HG02870 (cell line): Measurements from ENCODE around the gene ACTRT2.

Experiments used
- ATAC-seq: cut with Tn5 transposase; IDR thresholded peaks from one replicate; pipeline ENCODE4 v1.9.1; 2021; ENCODE audit warnings: mild to moderate bottlenecking, moderate library complexity; ENCODE audit not compliant: unreplicated experiment

The ACTRT2 gene

DNA sequence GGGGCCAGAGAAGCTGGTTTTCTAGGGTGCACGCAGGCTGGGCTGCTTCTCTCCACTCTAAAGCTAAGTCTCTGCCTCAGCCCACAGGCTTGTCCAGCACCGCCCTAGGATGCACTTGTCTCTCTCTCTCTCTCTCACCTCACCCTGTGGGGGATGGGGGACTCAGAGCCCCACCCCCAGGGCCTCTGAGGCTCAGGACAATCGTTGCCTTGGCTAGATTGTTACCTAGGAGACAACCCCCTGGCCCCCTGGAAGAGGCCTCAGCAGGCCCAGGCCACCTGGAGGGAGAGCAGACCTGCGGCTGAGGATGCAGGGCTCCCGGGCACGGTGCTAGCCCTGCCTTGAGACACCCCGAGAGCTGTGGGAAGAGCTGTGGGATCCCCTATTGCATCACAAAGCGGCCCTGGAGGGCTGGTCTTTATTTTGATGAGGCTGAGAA is at the start of gene ACTRT2:
TSS of gene ACTRT2 (plus strand) at position 235 of the 439 bp plus-strand sequence. CDS start 220 bp downstream, outside the sequence.
- ATAC-seq: no peak

DNA sequence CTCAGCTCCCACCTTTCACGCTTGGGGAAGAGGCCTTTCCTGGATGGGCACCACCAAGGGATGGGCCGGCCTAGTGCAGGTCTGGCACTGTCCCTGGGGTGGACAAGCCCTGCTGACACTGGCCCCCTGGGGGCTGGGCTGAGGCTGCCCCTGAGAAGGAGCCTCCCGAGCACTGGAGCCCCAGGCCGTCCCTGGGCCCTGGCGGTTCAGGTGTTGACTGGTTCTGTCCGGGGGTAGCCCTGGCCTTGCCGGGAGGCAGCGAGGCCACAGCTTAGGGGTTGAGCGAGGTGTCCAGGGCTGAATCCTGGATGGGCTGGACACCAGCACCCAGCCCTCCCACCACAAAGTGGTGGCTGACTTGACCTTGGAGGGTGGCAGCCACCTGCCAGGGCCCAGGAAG is 49.7 kb upstream of the ACTRT2 start:
- ATAC-seq: no peak

DNA sequence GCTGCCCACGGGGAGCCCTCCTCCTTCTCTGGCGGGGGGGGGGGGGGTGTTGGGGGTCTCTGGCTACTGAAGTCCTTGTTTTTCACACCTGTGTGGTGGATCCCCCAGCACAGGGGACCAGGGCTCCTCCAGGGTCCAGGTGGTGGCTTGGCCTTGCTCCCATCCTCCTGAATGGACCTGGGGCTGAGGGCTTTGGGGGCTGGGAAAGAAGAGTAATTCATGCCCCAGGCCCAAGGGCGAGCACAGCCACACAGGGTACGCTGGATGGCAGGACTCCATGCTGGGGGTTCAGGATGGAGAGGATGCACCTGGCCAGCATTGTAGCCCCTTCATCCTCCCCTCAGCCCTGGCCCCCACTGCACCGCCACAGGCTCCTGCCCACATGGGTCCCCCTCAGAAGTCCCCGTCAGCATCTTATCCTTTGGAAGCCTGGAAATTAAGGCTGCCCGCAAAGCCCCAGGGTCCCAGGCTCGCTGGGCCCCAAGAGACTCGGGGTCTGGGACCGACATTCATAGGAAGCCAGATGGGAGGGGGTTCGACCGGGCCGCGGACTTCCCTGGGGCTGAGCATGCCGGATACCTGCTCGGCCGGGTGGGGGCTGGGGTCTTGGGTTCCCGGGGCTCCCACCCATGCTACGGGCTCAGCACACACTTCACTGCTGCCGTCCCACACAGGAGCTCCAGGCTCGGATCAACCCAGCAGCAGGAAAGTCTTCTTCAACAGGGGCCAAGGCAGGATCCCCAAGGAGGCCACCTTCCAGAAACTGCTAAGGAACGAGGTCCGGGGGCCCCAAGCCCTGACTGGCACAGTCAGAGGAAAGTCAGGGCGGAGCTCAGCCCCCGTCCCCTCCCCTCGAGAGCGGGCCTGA is 49.0 kb upstream of the ACTRT2 start:
- ATAC-seq: no peak

DNA sequence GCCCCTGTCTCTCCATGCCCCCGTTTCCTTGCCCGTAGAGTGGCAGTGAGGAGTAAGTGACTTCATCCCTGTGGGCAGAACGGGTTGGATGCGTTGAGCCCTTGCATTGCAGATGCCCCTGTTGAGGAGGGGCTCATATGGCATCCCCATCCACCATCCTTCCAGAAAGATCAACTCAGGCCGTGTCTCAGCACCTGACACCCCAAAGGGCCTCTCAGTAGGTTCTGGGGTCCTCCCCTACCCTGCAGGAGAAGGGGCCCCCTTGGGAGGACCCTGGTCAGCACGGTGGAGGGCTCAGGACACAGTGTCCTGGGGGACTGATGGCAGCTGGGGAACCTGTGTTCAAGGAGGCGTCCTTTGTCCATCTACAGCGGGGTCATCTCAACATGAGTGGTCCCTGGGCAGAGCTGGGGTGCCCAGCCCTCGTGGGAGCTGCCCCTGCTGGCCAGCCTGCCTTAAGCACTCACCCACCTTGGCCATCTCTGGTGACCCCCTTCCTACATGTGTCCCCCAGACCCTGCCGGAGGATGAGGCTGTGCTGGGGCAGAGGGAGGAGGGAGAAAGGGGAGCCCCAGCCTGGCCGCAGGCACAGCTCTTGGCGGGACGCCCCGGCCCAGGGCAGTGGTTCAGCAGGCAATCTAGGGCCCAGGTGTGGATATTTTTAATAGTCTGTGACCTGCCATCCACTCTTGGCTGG is 48.2 kb upstream of the ACTRT2 start:
- no peak for ATAC-seq

DNA sequence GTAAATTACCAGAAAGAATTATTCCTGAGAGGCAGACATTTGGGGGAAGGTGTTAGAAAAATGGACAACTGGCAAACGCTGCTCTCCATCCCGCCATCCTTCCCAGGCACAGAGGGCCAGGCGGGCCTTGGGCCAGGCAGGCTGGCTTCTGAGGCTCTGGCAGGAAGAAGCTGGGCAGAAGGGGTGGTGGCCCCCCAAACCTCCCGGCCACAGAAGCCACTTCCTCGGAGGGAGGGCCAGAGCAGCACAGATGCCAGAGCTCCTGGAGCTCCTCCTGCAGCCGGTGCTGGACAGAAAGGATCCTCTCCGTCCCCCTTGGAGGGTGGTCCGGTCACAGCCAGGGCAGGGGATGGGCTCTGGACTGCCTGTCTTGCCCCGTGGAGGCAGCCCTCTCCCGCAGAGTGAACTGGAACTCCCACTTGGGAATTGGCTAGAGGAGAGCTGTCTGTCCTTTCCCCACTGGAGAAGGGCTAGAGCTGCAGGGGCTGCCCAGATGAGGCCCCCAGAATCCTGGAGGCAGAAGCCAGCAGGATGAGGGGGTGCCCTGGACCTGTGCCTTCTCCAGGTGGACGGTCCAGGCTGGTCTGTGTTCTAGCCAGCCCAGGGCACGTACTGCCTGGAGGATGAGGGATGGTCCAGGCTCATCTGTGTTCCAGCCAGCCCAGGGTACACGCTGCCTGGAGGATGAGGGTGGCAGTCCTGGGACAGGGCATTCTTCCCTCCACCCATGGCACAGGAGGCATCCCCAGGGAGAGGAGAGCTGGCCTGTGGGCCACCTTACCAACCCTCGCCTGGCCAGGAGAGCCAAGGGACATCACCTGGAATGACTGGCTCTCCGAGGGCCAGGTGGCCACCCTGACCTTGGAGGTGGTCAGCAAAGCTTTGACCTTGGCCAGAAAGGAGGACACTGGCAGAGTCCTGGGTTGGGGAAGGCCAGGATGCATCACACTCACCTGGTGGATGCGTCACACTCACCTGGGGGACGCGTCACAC is 47.4 kb upstream of the ACTRT2 start:
- ATAC-seq: no peak

DNA sequence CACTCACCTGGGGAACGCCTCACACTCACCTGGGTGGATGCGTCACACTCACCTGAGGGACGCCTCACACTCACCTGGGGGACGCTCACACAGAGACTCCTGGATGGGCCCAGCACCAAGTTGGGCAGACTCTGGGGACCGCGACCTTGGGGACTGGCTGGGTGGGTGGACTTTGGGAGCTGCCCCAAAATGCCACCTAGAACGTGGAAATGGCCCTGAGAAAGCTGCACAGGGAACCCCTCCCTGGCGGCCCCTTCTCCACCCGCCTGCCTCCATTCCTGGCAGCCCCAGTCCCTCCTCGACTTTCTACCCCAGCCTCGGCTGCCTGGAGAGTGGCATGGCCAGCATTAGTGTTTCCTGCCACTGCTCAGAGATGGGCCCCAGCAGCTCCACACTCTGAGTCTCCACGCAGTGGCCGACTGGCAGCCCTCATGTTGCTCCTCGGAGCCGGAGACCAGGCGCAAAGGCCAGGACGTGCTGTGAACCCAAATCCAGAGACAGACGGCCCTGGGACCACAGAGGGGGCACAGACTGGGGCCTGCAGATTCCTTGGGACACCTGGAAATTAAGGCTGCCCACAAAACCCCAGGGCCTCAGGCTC is 46.5 kb upstream of the ACTRT2 start:
- ATAC-seq: no peak

DNA sequence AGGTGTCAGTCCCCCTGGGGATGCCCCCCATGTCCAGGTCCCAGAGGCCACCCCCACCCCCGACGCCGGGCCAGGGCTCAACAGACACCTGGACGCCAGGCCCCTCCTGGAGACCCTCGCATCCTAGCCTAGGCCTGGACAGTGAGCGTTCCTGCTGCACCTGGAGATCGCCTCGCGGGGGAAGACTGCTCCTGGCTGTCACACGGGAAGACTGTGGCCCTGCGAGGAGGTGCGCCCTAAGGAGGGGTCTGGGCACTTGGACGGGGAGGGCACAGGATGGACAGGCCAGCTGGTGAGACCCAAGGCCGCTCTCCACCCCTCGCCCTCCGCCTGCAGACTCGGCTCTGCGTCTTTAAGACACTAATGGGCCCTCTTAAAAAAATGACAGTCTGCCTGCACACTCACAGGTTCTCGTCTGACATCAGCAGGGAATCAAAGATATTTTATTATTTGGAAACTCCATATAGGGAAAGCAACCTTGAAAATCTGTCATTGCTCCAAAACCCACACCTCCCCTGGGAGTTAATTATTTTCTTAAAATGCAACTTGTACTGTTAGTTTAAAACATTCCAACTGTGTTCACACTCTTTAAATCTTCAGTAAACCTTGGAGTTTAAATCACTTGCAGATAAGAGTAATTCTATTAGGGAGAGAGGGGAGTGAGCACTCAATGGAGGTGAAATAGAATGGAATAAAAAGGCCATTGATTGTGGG is 45.6 kb upstream of the ACTRT2 start:
- ATAC-seq: no peak

DNA sequence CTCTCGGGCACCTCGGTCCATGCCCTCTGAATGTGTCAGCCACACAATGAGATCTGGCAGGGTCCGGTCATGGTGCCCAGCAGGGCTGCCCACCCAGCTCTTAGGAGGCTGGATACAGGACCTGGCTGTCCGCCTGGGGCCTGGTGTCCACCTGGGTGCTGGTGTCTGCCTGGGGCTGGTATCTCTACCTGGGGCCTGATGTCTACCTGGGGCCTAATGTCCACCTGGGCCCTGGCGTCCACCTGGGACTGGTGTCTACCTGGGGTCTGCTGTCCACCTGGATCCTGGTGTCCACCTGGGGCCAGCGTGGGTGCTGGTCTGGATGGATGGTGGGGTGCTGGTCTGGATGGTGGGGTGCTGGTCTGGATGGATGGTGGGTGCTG is 45.1 kb upstream of the ACTRT2 start:
- ATAC-seq: no peak

DNA sequence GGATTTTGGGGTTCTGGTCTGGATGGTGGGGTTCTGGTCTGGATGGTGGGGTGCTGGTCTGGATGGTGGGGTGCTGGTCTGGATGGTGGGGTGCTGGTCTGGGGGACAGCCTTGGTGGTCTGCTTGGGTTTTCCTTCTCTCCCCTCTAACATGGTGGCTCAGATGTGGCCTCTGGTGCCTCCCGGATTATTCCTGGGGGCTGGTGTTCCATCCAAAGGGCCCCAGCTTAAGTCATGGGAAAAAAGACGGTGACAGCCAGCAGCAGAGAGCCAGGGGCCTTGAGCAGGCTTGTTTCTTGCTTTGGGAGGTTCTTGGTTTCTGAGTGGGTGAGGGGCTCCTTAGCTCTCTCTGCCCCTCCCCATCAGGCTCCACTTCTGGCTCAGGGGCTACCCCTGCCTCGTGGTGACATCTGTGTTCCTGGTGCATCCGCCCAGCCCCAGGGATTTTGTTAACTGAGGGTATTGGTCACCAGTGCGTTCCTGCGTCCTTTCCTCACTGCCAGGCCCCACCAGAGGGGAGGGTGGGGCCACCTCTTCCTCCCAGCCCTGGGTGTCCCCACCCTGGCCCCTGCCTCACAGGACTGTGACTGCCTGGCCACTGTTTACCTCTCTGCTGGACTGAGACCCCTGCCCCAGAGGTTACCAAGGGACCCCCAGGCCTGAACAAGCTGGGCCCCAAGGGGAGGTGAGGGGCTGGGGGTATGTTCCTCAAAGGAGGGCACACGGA is 43.2 kb upstream of the ACTRT2 start:
- no peak for ATAC-seq

DNA sequence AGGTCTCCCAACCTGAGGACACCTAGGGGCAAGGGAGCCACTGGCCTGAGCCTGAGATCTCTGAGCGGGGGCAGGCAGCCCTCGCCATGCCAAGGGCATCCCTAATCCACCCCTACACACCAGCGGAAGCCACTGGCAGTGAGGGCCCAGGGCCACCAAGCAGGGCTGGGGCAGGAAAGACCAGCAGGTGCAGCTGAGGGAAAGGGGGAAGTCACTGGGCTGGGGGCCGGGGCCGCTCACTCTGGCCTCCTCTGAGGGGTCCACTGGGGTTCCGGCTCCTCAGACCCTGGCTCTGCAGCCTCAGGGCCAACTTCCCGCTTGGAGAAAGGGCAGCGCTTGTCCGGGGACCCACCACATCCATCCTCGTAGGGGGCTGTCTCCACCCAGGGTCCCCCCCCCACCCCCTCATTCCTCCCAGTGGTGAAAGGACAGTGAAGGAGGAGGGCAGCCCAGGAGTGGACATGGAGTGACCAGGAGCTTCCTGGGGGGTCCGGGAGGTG is 42.5 kb upstream of the ACTRT2 start:
- no peak for ATAC-seq

DNA sequence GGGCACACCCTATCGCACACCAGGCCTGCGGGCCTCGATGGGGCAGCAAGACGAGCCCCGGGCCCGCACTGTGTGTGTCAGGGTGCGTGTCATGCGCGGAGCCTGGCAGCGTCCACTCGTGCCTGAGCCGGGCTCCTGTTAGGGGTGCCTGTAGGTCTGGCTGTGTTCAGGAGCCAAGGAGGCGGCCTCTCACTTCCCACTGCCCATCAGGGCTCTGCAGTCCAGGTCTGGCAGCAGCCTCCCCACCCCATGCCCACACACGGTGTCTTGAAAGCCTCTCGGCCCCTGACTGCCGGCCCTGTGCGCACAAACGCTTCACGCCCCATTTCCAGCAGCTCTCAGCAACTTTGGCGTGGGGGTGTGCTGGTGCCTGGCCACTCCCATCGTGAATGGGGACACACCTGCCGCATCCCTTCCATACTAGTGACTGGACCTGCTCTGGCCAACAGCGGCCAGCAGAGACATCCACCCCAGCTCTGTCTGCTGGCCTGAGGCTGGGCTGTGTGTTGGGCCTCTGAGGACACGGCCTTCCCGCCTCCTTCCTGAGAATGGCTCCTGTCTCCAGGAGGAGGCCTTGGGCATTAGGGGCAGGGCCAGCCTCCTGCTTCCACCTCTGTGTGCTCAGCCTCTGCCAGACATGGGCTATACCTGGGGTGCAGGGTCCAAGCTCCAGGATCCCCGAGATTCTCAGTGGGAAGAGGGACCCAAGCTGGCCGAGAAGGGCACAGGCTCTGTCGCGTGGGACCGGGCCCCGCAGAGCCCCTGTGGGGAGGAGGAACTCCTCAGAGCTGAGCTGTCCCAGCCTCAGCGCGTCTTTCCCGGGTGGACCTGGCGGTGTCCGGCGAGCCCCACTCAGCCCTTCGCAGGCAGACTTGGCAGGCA is 41.8 kb upstream of the ACTRT2 start:
- no peak for ATAC-seq

DNA sequence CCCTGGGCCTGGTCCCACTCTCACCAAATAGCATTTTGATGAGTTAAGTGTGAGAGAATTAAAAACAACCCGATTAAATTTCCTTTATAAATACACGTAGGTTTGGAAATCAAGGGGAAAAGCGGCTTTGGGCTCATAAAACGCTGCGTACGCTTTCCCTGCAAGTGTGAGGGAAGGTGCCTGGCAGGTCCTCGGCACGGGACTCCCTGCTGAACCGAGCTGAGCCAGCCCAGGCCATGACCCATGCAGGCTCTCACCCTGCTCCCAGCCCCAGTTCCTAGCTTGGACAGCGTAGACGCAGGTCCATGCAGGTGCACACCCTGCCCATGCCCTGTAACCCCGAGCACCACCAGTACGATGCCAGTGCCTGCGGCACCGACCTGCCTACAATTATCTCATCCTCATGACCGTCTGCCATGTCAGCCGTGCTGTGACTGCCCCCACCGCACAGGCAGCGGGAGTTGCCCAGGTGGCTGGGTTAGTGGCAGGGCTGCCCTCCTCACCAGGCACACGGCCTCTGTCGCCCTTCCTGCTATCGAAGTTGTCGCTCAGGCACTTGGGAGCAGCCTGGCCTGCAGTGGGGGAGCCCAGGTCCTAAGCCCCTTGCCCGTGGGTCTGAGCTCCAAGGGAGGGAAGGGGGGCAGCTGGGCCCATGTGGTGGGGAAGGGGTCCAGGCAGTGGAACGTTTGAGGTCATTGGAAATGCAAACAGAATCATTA is 41.0 kb upstream of the ACTRT2 start:
- no peak for ATAC-seq

DNA sequence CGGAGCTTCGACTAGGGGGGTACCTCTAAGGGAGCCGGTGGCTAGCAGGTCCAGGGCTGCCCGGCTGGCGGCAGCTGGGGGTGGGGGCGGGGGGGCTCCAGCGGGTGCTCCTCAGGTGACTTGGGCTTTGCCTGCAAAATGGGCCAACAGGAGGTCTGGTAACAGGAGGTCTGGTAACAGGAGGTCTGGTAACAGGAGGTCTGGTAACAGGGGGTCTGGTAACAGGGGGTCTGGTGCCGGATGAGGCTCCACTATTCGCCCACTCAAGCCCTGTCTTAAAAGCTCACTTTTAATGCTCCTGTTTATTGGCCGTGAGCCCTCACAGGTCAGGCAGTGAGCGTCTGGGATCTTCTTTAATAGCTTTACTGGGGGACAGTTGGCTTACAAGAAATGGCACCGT is 40.4 kb upstream of the ACTRT2 start:
- no peak for ATAC-seq

DNA sequence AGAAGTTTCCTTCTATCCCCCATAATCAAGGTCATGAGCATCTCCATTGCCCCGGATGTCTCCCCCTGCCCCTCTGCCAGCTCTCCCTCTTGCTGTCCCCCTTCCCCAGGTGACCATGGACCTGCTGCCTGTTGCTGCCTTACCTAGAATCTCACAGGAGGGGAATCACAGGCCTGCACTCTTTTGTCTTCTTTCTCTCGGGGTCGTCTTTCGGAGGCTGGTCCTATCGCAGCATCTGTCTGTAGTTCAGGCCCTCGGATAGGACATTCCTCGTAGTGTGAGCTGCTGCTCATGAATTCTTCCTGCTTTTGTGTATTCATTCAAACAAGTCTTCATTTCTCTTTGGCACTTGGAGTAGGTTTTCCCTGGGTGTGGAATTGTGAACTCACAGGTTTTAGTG is 39.9 kb upstream of the ACTRT2 start:
- no peak for ATAC-seq

DNA sequence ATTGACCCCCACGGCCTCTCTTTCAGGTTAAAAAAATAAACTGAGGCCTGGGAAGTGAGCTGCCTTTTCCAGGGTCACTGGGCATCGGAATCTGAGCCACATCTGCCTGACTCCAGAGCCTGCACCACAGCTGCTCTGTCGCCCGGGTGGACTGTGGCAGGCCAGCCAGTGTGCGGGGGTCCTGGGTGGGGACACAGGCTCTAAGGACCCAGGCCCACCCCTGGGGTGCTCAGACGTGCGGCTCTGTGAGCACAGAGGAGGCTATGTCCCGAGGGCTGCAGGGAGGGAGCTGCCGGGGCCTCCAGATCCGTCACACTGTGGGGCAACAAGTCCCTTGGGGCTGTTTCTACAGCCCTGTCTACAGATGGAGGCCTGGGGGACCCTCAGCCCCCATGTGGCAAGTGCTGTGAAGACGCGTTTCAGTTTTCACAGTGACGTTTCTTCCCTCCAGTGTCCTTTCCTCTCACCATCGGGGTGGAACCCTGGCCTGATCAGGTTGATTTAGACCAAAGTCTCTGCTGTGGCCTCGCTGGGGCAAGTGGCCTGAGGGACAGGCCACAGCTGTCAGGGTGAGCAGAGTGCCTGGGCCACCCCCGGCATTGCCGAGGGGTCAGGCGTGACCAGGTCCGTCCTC is 39.2 kb upstream of the ACTRT2 start:
- no peak for ATAC-seq

DNA sequence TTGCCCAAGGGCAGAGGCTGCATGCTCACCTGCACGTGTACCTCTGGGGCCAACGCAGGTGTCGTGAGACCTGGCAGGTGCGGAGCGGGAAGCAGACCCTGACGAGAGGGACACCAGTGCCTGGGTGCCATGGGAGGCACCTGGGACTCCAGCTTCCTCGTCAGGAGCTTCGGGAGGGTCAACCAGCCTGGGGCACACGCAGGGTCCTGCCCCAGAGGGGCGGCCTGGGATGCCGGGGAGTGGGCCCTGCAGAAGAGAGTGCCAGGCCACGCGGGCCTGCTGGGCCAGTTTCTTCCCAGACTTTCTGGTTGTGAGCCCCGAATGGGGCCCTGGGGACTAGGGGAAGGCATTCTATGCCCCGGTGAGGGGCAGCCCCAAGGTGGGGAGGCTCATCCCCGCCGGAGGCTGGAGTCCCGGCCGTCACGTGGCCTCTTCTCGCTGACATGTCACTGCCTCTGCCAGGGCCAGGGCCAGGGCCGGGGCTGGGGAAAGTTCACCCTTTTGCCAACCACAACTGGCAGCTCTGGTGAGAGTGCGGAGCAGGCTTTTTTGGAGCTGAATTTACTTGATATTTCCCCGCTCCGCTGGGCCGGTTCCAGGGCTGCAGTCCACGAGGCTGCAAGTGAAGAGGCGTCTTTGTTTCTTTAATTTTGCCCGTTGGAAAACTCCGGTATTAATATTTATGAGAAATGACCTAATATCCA is 38.5 kb upstream of the ACTRT2 start:
- no peak for ATAC-seq

DNA sequence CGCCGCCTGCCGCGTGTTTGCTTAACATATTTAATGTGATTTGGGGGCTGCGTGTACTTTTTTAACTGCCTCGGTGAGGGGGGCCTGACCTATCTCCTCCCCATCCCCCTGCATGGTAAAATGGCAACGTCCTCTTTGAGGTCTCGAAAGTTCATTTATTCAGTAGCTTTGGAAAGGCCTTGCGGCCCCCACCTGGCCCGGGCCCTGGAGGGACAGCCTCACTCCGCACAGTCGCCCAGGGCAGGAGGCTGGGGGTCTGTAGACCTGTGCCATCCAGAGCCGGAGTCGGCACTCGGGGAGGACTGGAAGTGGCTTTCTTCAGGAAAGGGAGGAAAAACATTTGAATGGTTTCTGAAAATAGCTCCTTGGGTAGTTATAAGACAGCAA is 38.0 kb upstream of the ACTRT2 start:
- no peak for ATAC-seq
